K562 (cell line): Measurements from ENCODE around the gene TXLNA. TPM values are rescaled to one million over a fixed set of nuclear protein-coding genes. Genes with fewer than 3 reads are reported as not detected.

Experiments
- ASH1L ChIP-seq: fragments of 450-650 bp; IDR thresholded peaks from 2 replicates; pipeline ENCODE4 v1.6.1; 2018; ENCODE audit warnings: borderline replicate concordance, mild to moderate bottlenecking, low read depth; ENCODE audit not compliant: partially characterized antibody
- ATF6 ChIP-seq: sonication (generic); formaldehyde crosslinking; IDR thresholded peaks from 2 replicates; pipeline ENCODE4 v1.4.0; 2020; ENCODE audit warnings: mild to moderate bottlenecking, missing genetic modification reagents
- CBFB ChIP-seq: sonication (generic); formaldehyde crosslinking; IDR thresholded peaks from 2 replicates; pipeline ENCODE4 v1.4.0; 2020; ENCODE audit warnings: mild to moderate bottlenecking, missing genetic modification reagents
- CHD7 ChIP-seq: fragments of 200-600 bp; sonication (generic); IDR thresholded peaks from one replicate; pipeline ENCODE4 v1.6.1; 2012; ENCODE audit warnings: mild to moderate bottlenecking, low read depth, low read length, inconsistent platforms
- E2F3 ChIP-seq: fragments of 250-450 bp; sonication (Bioruptor Pico); IDR thresholded peaks from 2 replicates; pipeline ENCODE4 v1.4.0; 2020; ENCODE audit warnings: mild to moderate bottlenecking
- HDAC3 ChIP-seq: fragments of 450-650 bp; IDR thresholded peaks from 2 replicates; pipeline ENCODE4 v1.6.1; 2018; ENCODE audit warnings: borderline replicate concordance, mild to moderate bottlenecking, moderate library complexity; ENCODE audit not compliant: partially characterized antibody
- HIVEP1 ChIP-seq: fragments of 250-450 bp; sonication (Bioruptor Pico); IDR thresholded peaks from 2 replicates; pipeline ENCODE4 v1.4.0; 2020; ENCODE audit warnings: mild to moderate bottlenecking
- MTA3 ChIP-seq: fragments of 450-650 bp; formaldehyde crosslinking; IDR thresholded peaks from 2 replicates; pipeline ENCODE4 v1.6.1; 2017; ENCODE audit warnings: mild to moderate bottlenecking, borderline replicate concordance
- PREB ChIP-seq: sonication (generic); formaldehyde crosslinking; IDR thresholded peaks from 2 replicates; pipeline ENCODE4 v1.8.1; 2023; ENCODE audit warnings: mild to moderate bottlenecking, missing genetic modification reagents
- RBM14 ChIP-seq: fragments of 200-400 bp; formaldehyde crosslinking; IDR thresholded peaks from 2 replicates; pipeline ENCODE4 v1.6.1; 2018; ENCODE audit warnings: low read depth, mild to moderate bottlenecking, low read length, moderate library complexity, borderline replicate concordance; ENCODE audit not compliant: insufficient read depth
- SREBF2 ChIP-seq: sonication (generic); formaldehyde crosslinking; IDR thresholded peaks from 2 replicates; pipeline ENCODE4 v1.4.0; 2020; ENCODE audit warnings: mild to moderate bottlenecking, missing genetic modification reagents
- SRF ChIP-seq, 2 experiments: fragments of 250-450, 450-650 bp in 1 of 2; sonication (Bioruptor Pico) in 1 of 2; sonication (generic) in 1 of 2; formaldehyde crosslinking; IDR thresholded peaks; 2 replicates each; pipeline versions ENCODE4 v1.5.0 to v1.5.1; 2020 to 2022; ENCODE audit warnings: mild to moderate bottlenecking in 1 of 2, missing genetic modification reagents in 1 of 2
- U2AF2 ChIP-seq: fragments of 200-400 bp; formaldehyde crosslinking; optimal IDR thresholded peaks from 2 replicates; pipeline ENCODE3; 2017; ENCODE audit warnings: low read depth, mild to moderate bottlenecking, low read length
- ZNF766 ChIP-seq: fragments of 200-800 bp; sonication (Bioruptor generic); conservative IDR thresholded peaks from 2 replicates; pipeline ENCODE4 v1.6.1; 2016; ENCODE audit warnings: missing genetic modification characterization, missing compliant biosample characterization
- polyA plus RNA-seq, 8 experiments: library from polyadenylated mRNA; depleted of rRNA in 4 of 8; stranded (reverse) in 5 of 8; unstranded in 3 of 8; fragments of >200 nt; fragmentation: Nextera tagmentation in 2 of 8; fragmentation: Illumina TruSeq in 1 of 8; extraction: Ambion mirVana in 2 of 8; extraction: Trizol in 1 of 8; gene quantifications; 2 replicates each; pipeline versions ENCODE4 v1.2.1 to v1.2.3, GENCODE V29; 2011 to 2014; ENCODE audit warnings: inconsistent platforms in 1 of 8, missing spikeins in 1 of 8
- total RNA-seq, 7 experiments: library from RNA; depleted of rRNA in 6 of 7; stranded (reverse); fragments of >200 nt in 6 of 7; fragmentation: Illumina TruSeq in 2 of 7; extraction: Trizol in 2 of 7; gene quantifications; 2 replicates each; pipeline versions ENCODE4 v1.2.1 to v1.2.3, GENCODE V29; 2011 to 2021; ENCODE audit warnings: low replicate concordance in 1 of 7

The TXLNA gene
- total and polyA plus RNA-seq, 9 of the 15 experiments (the other 6 are each of a cell fraction or from before 2014, with no cell fraction given) = 9.2 to 54.5 (median 39.3) TPM

- TF ChIP-seq ATF6 (CRISPR knock-in tag) = no peak
- TF ChIP-seq U2AF2 = no peak
- TF ChIP-seq SRF (CRISPR knock-in tag; IDR thresholded peaks at IDR 0.05) = no peak
- TF ChIP-seq ZNF766 (CRISPR knock-in tag) = no peak
- no peak for TF ChIP-seq SREBF2
- TF ChIP-seq CHD7 = no peak
- TF ChIP-seq E2F3 (CRISPR knock-in tag) = no peak
- no peak for TF ChIP-seq RBM14
- no peak for TF ChIP-seq PREB (CRISPR knock-in tag)
- no peak for TF ChIP-seq HDAC3
- TF ChIP-seq CBFB = no peak
- no peak for TF ChIP-seq ASH1L
- TF ChIP-seq MTA3 = no peak
- no peak for TF ChIP-seq HIVEP1
Measured at GRCh38 chr1:32242341-32242851, 62.9 kb downstream of the TXLNA start (continued).
